PFSK-1 (cell line): ENCODE data around the gene APOBEC3C.

Source experiments
- FOXP2 ChIP-seq: optimal IDR thresholded peaks from 2 replicates; pipeline ENCODE3; 2011; ENCODE audit warnings: borderline replicate concordance, control low read depth, inconsistent platforms; ENCODE audit not compliant: insufficient read depth; ENCODE audit errors: extremely low read length, extremely low read depth
- POLR2AphosphoS5 ChIP-seq: IDR thresholded peaks from 2 replicates; pipeline ENCODE4 v1.6.1; 2012; ENCODE audit warnings: low read depth, mild to moderate bottlenecking, control low read depth, low read length, moderate library complexity
- SIN3A ChIP-seq: IDR thresholded peaks from 2 replicates; pipeline ENCODE4 v1.6.1; 2012; ENCODE audit warnings: mild to moderate bottlenecking, low read length, moderate library complexity, borderline replicate concordance; ENCODE audit not compliant: insufficient read depth
- TAF1 ChIP-seq: IDR thresholded peaks from 2 replicates; pipeline ENCODE4 v1.6.1; 2012; ENCODE audit warnings: low read length, control low read depth, borderline replicate concordance; ENCODE audit not compliant: insufficient read depth
- TF ChIP-seq, protein P1 (sequence below), 2 experiments: IDR thresholded peaks; 2 replicates each; pipeline versions ENCODE4 v1.6.1 to v1.8.0; 2011 to 2012; ENCODE audit warnings: low read depth in 2 of 2, low read length in 2 of 2, control low read depth in 1 of 2, inconsistent platforms in 1 of 2, mild to moderate bottlenecking in 1 of 2, moderate library complexity in 1 of 2; ENCODE audit not compliant: insufficient read depth in 1 of 2

APOBEC3C gene

GRCh38 chr22:38971202-38971601 is 42.9 kb upstream of the APOBEC3C start:
- no peak for TF ChIP-seq FOXP2
- TF ChIP-seq SIN3A: no peak
- TF ChIP-seq TAF1: no peak
- TF ChIP-seq, protein P1, sequence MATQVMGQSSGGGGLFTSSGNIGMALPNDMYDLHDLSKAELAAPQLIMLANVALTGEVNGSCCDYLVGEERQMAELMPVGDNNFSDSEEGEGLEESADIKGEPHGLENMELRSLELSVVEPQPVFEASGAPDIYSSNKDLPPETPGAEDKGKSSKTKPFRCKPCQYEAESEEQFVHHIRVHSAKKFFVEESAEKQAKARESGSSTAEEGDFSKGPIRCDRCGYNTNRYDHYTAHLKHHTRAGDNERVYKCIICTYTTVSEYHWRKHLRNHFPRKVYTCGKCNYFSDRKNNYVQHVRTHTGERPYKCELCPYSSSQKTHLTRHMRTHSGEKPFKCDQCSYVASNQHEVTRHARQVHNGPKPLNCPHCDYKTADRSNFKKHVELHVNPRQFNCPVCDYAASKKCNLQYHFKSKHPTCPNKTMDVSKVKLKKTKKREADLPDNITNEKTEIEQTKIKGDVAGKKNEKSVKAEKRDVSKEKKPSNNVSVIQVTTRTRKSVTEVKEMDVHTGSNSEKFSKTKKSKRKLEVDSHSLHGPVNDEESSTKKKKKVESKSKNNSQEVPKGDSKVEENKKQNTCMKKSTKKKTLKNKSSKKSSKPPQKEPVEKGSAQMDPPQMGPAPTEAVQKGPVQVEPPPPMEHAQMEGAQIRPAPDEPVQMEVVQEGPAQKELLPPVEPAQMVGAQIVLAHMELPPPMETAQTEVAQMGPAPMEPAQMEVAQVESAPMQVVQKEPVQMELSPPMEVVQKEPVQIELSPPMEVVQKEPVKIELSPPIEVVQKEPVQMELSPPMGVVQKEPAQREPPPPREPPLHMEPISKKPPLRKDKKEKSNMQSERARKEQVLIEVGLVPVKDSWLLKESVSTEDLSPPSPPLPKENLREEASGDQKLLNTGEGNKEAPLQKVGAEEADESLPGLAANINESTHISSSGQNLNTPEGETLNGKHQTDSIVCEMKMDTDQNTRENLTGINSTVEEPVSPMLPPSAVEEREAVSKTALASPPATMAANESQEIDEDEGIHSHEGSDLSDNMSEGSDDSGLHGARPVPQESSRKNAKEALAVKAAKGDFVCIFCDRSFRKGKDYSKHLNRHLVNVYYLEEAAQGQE (IDR thresholded peaks at IDR 0.05; ENCODE audit: insufficient read depth in 1 of 2, low read depth in 2 of 2, low read length in 2 of 2): no peak
- TF ChIP-seq POLR2AphosphoS5: no peak

- TF ChIP-seq TAF1 (no peak), FOXP2 (no peak), SIN3A (no peak), POLR2AphosphoS5 (no peak)
- TF ChIP-seq, protein P1 (IDR thresholded peaks at IDR 0.05; ENCODE audit: insufficient read depth in 1 of 2, low read depth in 2 of 2, low read length in 2 of 2): no peak
Observed at GRCh38 chr22:38971791-38972190, 42.3 kb upstream of the APOBEC3C start.

DNA sequence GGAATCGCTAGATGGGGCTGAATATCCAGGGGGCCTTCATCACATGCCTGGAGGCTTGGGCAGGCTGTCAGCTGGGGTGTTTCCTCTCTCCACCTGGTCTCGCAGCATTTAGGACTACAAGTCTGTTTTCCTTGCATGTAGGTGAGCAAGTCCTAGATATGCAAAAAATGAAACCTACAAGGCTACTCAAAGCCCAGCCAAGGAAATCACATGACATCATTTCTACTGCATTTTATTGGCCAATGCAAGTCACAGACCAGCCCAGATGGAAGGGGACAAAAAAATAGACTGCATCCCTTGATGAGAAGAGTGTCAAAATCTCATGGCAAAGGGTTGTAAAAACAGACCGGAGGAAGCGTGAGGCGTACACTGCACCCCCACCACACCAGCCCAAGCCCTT is 41.5 kb upstream of the APOBEC3C start:
- no peak for TF ChIP-seq POLR2AphosphoS5
- TF ChIP-seq, protein P1 (IDR thresholded peaks at IDR 0.05; ENCODE audit: insufficient read depth in 1 of 2, low read depth in 2 of 2, low read length in 2 of 2): no peak
- TF ChIP-seq FOXP2: no peak
- no peak for TF ChIP-seq SIN3A
- no peak for TF ChIP-seq TAF1

DNA sequence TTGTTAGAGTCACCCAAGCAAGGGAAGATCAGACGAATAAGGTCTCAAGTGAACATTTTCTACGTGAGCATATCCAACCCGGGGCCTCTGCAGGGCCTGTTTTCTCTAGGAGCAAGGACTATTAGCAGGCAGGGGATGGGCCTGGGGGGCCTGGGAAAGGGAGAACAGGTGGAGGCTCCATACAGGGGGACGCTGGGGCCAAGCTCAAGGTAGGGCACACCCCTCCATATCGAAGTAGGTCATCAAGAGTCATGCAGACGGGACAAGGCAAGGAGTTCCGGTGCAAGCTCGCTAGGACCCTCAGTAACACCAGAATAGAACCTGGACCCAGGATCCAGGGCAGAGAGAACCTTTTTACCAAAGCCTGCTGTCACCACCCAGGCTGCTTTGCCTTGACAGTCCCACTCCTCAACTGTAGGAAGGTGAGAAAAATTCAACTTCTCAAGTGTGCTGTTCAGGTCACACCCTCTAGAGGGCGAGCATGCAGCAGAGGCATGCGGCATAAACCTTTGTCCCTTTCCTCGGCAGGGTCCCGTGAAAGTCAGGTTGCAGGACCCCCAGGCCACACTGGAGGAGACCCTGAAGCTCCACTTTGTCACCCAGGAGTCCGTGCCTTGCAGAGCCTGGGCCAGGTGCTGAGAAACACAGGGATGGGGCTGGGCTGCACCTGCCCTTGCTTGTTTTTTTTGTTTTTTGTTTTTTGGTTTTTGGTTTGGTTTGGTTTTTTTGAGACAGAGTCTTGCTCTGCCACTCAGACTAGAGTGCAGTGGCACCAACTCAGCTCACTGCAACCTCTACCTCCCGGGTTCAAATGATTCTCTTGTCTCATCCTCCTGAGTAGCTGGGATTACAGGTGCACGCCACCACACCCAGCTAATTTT is 40.5 kb upstream of the APOBEC3C start:
- no peak for TF ChIP-seq POLR2AphosphoS5
- TF ChIP-seq TAF1: no peak
- TF ChIP-seq, protein P1 (IDR thresholded peaks at IDR 0.05; ENCODE audit: insufficient read depth in 1 of 2, low read depth in 2 of 2, low read length in 2 of 2): no peak
- TF ChIP-seq SIN3A: no peak
- no peak for TF ChIP-seq FOXP2
